HG02885 (cell line): ENCODE data around the gene KCNK13.
"Not testable (repeated sequence)": the region's sequence is repeated elsewhere in the genome, so short reads cannot be mapped to it uniquely, and the experiment has no call there.

Experiments
- ATAC-seq: cut with Tn5 transposase; IDR thresholded peaks from one replicate; pipeline ENCODE4 v1.9.1; 2021; ENCODE audit warnings: mild to moderate bottlenecking; ENCODE audit not compliant: unreplicated experiment, poor library complexity

Gene KCNK13

GRCh38 chr14:90061685-90062126 lies at the start of gene KCNK13:
Gene KCNK13, plus strand, starts transcription at chr14:90061994. Its CDS starts 212 bp downstream, at chr14:90062206.
- ATAC-seq, result no peak

- no peak for ATAC-seq
Observed at GRCh38 chr14:90017371-90017770, 44.4 kb upstream of the KCNK13 start.

- ATAC-seq, result no peak
Observed at GRCh38 chr14:90019824-90020523, 41.8 kb upstream of the KCNK13 start.

GRCh38 chr14:90023176-90023896 lies 38.5 kb upstream of the KCNK13 start:
- no peak for ATAC-seq

- ATAC-seq, result no peak
Observed at GRCh38 chr14:90024910-90025309, 36.9 kb upstream of the KCNK13 start.

- not testable (repeated sequence) for ATAC-seq
Observed at GRCh38 chr14:90026608-90027007, 35.2 kb upstream of the KCNK13 start.

GRCh38 chr14:90027842-90028241 lies 34.0 kb upstream of the KCNK13 start:
- ATAC-seq, result no peak

- no peak for ATAC-seq
Observed at GRCh38 chr14:90034156-90034555, 27.6 kb upstream of the KCNK13 start.

- no peak for ATAC-seq
Observed at GRCh38 chr14:90034835-90035525, 26.8 kb upstream of the KCNK13 start.

GRCh38 chr14:90039253-90040010 lies 22.4 kb upstream of the KCNK13 start:
- no peak for ATAC-seq

- ATAC-seq, result no peak
Observed at GRCh38 chr14:90040411-90040810, 21.4 kb upstream of the KCNK13 start.

GRCh38 chr14:90042496-90043252 lies 19.1 kb upstream of the KCNK13 start:
- ATAC-seq, result no peak

GRCh38 chr14:90045616-90046015 lies 16.2 kb upstream of the KCNK13 start:
- ATAC-seq, result no peak

GRCh38 chr14:90049390-90049789 lies 12.4 kb upstream of the KCNK13 start:
- ATAC-seq, result no peak

- ATAC-seq, result no peak
Observed at GRCh38 chr14:90050271-90050670, 11.5 kb upstream of the KCNK13 start.

- ATAC-seq, result no peak
Observed at GRCh38 chr14:90053044-90053443, 8.8 kb upstream of the KCNK13 start.

GRCh38 chr14:90054803-90055202 lies 7.0 kb upstream of the KCNK13 start:
- no peak for ATAC-seq

GRCh38 chr14:90056826-90057225 lies 5.0 kb upstream of the KCNK13 start:
- no peak for ATAC-seq

- ATAC-seq, result no peak
Observed at GRCh38 chr14:90058876-90059458, 2.8 kb upstream of the KCNK13 start.
